Measurements from ENCODE around the gene NMBR.

DNA sequence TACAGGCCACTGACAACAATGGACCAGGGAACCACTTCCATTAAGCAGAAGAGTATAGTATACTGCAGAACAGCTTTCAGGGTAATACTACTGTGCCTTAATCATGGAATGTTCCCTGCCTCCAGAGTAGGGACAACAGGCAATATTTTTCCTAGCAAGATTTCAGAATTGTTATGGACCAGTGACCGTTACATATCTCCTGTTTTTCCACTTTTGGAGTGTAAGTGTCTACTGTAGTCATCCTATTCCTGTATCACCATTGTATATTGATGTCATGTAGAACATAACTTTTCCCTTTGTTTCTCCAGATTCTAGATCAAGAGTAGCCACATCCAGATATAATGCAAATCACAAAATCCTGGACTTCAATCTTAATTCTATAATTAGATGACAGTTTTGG is 16.1 kb downstream of the NMBR start:
- TF ChIP-seq, protein P1, sequence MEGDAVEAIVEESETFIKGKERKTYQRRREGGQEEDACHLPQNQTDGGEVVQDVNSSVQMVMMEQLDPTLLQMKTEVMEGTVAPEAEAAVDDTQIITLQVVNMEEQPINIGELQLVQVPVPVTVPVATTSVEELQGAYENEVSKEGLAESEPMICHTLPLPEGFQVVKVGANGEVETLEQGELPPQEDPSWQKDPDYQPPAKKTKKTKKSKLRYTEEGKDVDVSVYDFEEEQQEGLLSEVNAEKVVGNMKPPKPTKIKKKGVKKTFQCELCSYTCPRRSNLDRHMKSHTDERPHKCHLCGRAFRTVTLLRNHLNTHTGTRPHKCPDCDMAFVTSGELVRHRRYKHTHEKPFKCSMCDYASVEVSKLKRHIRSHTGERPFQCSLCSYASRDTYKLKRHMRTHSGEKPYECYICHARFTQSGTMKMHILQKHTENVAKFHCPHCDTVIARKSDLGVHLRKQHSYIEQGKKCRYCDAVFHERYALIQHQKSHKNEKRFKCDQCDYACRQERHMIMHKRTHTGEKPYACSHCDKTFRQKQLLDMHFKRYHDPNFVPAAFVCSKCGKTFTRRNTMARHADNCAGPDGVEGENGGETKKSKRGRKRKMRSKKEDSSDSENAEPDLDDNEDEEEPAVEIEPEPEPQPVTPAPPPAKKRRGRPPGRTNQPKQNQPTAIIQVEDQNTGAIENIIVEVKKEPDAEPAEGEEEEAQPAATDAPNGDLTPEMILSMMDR (IDR thresholded peaks at IDR 0.05): no peak
- TF ChIP-seq EP300 (IDR thresholded peaks at IDR 0.05): no peak

Measured in esophagus muscularis mucosa (tissue), 3 donors.